COLO668 (cell line): Measurements from ENCODE around the gene CTDP1.
"Not testable (repeated sequence)": the region's sequence is repeated elsewhere in the genome, so short reads cannot be mapped to it uniquely, and the experiment has no call there.

Source experiments
- DNase-seq: peaks from one replicate; lab custom pipeline; 2025; ENCODE audit not compliant: unreplicated experiment; lab: John Stamatoyannopoulos, UW

The CTDP1 gene

DNA sequence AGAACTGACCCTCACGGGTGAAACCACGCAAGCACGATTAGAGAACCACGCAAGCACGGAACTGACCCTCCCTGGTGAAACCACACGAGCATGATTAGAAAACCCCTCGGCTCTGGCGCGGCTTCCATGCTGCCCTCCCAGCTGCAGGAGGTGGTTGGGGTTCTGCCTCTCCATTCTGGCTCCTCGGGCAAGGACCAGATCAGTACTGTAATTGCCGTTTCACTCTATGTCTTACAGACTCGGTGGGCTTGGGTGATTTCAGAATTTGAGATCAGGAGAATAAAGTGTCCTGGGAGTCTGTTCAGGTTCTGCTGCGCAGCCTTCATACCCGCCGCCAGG lies 59.8 kb downstream of the CTDP1 start:
- no peak for DNase-seq

DNA sequence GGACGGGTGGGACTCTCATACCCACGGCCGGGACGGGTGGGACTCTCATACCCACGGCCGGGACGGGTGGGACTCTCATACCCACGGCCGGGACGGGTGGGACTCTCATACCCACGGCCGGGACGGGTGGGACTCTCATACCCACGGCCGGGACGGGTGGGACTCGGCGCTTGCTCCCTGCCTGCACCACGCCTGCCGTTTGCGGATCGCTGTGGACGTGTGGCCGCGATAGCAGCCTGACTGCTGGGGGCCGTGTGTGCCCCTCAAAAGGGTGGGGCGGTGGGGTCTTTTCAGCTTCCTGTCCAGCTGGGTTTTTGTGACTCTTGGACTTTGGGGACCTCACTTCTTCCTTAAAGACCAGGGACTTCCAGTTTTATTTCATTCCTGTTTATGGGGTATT lies 60.4 kb downstream of the CTDP1 start:
- not testable (repeated sequence) for DNase-seq

DNA sequence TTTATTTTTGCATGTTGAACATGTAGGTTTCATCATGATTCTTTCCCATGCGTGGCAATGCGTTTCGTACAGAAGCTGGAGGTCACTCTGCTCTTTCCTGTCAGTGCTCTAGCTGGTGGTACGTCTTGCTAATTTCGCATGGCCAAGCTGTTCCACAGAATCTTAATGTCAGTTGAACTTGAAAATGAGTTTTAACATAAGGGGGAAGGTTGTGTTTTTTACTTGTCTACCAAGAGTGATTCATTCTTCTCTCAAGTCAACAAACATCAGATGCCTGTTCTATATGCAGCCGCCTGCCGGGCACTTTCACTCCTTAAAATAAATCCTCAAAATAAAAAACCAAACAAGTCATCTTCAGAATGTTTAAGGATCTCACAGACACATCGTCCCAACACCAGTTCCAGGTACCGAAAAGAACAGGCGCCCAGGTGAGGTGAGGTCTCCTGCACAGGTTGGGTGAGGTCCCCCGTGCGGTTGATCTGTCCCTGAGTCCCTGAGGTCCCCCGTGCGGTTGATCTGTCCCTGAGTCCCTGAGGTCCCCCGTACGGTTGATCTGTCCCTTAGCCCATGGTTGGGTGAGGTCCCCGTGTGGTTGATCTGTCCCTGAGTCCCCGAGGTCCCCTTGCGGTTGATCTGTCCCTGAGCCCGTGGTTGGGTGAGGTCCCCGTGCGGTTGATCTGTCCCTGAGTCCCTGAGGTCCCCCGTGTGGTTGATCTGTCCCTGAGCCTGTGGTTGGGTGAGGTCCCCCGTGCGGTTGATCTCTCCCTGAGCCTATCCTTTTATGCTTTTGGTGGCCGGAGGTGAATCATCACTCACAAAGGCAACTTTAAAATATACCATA lies 61.1 kb downstream of the CTDP1 start:
- DNase-seq: no peak

DNA sequence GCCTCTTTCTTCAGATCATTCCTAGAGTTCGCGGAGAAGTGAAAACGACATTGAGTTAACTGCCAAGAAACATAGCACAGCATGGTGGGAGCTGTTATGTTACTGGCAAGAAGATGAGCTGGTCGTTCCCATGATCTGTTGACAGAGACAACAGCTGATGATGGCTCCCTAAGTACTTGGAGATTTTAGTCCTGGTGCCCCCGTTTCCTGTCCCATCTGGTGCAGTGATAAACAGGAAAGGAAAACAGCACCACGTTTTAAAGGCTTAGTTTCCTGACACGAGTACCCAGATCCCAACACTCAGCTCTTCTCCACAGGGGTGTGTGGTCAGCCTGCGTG lies 61.7 kb downstream of the CTDP1 start:
- no peak for DNase-seq

DNA sequence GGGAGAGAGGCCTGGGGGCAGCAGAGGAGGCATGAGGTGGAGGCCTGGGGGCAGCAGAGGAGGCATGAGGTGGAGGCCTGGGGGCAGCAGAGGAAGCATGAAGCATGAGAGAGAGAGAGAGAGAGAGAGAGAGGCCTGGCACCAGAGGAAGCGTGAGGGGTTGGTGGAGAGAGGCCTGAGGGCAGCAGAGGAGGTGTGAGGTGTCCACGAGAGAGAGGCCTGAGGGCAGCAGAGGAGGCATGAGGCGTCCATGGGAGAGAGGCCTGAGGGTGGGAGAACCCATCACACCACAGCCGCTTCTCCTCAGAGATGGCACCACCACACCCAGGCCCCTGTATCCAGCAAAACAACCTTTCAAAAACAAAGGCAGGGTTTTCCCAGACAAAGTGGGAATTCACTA lies 62.5 kb downstream of the CTDP1 start:
- DNase-seq: no peak

DNA sequence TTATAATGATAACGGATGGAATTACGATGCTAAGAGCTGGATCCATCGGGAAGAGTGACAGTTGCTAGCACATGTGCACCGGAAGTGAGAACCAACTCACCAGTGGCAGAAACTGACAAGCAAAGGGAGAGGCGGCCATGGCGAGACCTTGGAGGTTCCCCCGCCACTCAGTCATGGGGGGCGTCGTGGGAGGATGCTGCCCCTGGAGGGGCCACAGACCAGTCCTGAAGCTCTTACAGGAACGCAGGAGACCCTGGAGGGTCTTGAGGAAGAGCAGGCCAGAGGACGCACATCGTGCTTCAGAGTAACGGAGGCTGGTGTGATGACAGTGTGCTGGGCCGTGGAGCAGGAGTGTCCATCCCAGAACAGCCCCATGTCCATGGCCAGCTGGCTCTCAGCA lies 65.0 kb downstream of the CTDP1 start:
- DNase-seq: no peak

DNA sequence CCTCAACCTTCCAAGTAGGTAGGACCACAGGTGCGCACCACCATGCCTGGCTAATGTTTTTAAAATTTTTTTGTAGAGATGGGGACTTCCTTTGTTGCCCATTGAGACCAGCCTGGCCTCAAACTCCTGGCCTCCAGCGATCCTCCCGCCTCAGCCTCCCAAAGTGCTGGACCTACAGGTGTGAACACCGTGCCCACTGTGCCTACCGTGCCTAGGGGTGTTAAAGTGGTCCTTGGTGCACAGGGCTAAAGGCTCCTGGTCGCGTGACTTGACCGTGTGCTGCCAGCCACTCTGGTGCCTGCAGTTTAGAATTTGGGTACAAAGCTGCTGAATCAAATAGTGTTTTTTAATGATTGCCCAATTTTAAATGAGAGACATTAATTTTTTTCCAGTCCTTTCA lies 67.1 kb downstream of the CTDP1 start:
- DNase-seq: no peak

DNA sequence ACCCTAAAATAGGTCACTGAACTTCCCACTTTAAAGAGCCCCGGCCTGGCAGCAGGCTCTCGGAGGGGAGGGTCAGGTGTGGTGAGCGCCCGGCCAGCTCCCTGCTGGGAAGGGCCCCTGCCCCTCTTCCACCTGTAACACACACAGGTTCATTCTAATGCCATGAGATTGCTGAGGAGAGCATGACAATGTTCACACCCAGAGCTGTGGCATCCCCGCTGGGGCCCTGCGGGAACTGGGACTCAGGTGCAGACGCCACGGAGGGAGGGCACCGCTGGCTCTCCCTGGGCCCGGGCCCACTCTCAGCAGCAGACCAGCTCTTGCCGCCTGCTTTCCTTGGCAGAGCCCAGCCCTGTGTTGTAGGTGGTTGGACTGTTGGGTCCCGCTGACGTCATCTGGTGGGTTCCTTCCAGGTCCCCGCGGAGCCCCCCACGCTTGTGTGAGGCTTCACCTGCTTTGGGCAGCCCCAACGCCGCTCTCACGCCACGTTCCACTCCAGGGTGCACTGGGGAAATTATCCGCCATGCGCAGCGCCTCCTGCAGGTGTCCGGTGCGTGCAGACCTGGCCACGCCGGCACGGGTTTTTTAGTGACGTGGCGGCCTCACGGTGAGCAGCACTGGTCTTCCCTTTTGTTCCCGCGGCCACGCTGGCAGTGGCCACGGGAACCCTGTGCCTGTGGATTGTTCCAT lies 67.7 kb downstream of the CTDP1 start:
- no peak for DNase-seq

DNA sequence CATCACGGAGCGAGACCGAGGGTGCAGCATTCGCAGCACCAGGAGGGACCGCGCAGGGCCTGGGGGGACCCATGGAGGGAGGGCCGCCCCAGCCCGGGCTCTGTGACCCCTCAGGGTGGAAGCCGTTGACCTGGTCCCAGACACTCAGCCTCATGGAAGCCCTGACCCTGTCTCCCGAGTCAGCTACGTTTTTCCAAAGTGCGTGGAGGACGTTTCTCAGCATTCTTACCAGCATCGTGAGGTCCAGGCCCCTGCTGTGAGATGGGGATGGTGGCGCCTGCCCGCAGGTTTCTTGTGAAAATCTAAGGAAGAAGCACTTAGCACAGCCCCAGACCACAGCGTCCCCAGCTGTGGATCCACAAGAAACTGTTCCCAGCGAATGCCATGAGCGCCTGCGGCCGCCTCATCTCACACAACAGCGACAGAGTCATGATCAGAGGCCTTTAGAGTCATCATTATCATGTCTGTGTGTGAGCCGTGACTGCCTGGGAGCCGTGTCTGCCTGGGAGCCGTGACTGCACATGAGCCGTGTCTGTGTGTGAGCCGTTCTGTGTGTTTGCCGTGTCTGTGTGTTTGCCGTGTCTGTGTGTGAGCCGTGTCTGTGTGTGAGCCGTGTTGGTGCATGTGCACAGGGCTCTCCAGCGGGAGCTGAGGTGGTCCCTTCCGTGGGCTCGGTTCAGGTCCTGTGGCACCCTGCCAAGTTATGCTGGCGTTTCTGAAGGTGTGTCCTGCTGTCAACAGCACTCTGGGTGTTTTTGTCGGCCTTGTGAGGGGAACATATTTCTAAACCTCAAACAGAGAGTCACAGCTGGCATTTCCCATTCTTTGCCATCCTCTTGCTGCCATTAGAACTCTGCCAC lies 68.9 kb downstream of the CTDP1 start:
- no peak for DNase-seq

DNA sequence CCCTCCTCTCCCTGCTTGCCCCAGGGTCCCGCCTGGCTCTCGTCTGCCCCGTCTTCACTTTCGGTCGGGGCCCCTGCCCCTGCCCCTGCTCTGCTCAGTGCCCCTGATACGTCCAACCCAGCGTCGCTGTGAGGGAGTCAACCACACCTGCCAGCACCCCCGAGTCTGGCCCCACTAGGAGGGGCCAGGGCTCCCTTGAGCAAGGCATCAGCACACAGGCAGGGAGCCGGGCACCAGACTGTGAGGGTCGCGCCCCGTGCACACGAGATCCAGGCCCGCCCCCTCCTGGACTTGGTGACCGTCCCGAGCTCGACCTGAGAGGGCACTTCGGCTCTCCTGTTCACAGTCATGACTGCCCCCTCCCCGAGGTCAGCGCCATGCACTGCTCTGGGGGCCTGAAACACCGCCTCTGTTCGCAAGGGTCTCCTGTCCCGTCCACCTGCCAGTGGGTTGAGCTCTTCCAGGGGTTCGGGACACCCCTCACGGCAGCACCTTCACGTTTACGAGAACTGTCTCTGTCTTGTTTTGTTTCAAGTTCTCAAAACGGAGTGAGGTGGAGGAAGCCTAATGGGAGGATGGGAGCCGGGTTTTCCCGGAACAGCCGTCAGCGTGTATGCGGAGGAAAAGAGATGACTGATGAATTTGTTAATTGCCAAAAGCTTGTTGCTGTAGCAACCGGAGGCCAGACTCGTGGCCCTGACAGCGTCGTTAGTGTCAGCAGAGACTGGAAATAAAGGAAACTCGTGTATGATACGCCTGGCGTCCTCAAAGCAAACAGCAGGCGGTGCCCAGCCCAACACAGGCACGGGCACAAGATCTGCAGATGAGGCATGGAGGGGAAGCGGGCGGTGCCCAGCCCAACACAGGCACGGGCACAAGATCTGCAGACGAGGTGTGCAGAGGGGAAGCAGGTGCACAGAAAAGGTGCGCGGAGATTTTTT lies 69.9 kb downstream of the CTDP1 start:
- DNase-seq: no peak

DNA sequence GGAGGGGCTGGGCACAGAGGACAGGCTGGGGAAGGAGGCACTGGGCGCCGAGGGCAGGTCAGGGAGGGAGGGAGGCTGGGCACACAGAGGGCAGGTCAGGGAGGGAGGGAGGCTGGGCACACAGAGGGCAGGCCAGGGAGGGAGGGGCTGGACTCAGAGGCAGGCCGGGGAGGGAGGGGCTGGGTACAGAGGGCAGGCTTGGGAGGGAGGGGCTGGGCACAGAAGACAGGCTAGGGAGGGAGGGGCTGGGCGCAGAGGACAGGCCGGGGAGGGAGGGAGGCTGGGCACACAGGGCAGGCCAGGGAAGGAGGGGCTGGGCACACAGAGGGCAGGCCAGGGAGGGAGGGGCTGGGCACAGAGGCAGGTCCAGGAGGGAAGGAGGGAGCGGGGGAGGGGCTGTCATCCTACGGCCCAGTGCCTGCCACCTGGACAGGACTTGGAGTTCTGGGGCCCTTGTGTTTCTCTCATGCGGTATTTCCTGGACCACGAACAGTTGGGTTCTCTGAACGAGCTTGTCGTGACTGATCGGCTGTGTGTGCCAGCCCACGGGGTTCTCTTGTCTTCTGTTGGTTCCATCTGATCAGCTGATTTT lies 71.5 kb downstream of the CTDP1 start:
- no peak for DNase-seq

DNA sequence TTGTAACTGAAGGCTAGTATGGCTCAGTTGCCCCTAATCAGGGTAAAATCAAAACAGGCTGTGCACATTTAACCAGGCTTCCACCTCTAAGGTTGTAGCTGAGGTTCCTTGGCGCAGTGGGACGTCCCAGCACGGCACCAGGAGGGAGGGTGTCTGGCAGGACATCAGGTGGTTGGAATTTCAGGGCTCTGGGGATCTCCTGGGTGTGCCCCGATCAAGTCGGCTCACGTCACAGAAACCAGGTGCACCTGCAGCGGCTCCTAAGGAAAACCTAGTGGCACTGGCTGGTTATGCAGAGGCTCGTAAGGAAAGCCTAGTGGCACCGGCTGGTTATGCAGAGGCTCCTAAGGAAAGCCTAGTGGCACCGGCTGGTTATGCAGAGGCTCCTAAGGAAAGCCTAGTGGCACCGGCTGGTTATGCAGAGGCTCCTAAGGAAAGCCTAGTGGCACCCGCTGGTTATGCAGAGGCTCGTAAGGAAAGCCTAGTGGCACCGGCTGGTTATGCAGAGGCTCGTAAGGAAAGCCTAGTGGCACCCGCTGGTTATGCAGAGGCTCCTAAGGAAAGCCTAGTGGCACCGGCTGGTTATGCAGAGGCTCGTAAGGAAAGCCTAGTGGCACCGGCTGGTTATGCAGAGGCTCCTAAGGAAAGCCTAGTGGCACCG lies 72.4 kb downstream of the CTDP1 start:
- DNase-seq: not testable (repeated sequence)

DNA sequence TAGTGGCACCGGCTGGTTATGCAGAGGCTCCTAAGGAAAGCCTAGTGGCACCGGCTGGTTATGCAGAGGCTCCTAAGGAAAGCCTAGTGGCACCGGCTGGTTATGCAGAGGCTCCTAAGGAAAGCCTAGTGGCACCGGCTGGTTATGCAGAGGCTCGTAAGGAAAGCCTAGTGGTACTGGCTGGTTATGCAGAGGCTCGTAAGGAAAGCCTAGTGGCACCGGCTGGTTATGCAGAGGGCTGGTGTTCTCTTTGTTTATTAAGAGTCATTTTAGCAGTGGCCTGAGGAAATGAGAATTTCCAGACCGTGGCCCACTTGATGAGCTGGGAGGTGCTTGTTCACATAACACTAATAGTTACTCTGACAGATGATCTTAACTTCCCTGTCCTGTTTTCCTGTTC lies 73.3 kb downstream of the CTDP1 start:
- not testable (repeated sequence) for DNase-seq

DNA sequence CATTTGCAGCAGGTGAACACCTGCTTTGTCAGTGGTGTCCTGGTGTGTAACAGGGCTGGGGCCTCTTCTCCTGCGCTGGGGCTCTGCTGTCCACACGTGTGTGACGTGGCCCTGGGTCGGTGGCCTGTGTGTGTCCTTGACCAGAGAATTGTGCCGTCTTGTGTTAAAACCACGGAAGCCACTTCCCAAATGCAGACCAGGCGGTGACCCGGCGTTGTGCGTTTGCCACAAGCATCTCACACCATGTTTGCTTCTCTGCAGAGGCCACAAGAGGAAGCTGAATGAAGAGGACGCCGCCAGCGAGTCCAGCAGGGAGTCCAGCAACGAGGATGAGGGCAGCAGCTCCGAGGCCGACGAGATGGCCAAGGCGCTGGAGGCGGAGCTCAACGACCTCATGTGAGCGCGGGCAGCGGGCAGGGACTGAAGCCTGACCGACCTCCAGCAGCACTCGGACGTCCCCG lies 73.8 kb downstream of the CTDP1 start:
- no peak for DNase-seq

DNA sequence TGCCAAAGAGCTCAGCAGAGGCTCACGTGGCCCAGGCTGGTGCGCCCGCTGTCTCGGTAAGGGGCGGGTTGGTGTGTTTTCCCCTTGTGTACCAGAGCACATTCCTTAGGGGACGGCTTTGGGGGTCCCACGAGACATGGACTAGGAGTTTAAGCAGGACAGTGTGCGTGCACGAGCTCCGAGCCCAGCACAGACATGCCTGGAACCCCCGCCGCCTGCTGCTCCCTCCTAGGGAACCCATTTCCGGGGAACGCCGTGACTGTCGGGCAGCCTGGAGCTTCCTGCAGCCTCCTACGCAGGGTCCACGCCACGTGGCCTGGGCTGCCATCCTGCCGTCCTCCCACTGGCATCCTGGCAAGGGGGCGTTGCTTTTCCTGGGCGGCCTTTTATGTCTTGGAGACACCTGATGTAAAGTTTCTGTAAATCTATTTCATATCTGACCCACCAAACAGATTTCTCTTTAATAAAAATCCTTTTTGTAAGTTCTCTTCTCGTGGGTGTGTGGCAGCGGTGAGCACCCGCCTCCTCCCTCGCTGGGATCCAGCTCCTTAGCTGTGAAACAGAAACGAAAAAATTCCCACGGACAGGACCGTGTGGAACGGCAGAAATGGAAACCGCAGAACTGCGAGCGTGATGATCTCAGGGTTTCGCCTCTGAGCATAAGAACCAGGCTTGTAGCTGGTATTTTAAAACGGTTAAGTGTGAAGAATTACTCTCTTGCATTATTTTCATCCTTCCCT lies 74.6 kb downstream of the CTDP1 start:
- DNase-seq: no peak

DNA sequence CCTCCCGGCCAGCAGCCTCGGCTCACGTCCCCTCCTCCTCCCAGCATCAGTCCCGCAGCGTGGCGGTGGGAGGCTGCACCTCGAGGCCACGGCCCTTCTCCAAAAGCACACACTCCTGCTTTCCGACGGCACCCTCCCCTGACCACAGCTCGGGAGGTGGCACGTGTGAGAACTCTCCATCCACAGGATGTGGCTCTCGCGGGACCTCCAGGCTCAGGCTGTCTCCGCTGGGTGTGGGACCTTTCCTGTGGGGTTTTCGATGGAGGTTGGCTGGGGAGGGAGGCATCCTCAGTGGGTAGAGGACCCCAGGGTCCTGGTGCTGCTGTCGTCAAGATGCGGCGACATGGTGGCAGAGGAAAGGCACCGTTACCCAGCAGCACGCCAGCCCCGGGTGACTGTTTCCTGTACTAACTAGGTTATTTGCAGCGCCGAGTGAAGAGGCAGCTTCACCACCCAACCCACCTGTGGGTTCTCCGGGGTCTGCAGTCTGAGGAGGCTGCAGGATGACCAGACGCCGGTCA lies 75.3 kb downstream of the CTDP1 start:
- DNase-seq: no peak

DNA sequence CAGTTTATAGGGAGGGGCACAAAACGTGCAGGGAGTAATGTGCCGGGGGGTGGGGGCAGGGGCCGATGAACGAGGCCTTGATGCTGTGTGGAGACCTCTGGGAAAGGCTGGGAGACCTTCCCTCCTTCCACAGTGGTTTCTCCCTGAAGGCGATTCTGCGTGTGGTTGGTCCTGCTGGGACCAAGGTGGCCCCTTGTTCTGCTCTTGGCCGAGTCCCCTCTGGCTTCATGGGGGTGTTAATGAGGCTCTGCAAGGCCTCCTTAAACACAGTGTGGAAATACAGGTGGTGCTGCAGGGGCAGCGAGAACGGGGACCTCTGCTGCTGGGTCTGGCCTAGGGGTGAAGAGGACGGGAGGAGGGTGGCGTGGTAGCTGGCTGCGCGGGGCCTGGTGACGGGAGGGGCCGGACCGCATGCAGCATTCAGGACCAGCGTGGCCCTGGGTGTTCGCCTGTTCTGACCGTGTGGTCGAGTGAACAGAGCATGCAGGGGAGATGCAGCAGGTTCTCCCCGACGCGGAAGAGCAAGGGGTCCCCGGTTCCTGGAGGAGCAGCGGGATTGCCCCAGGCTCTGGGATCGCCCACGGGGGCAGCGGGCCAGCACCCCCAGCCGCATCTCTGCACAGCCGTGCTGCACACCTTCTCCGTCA lies 76.0 kb downstream of the CTDP1 start:
- DNase-seq: no peak

DNA sequence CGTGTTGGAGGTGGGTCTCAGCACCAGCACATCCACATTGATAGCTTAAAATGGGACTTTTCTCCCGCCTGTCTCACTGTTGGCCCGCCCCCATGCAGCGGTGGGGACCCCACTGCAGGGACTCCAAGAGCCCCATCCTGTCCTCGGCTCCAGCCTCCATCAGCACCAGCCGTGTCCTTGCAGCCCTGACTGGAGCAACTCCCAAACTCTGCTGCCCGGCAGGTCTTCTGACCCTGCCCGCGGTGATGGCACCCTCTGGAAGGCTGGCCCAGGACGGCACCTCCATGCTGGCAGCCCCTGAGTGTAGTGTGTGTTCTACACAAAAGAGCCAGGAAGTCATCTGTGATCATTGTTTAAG lies 76.5 kb downstream of the CTDP1 start:
- DNase-seq: no peak
